Neuronal stem cell (in vitro differentiated cells): ENCODE data around the gene KLHL2.
"Not testable (repeated sequence)": the region's sequence is repeated elsewhere in the genome, so short reads cannot be mapped to it uniquely, and the experiment has no call there.

Experiments
- DNase-seq: peaks from one replicate; pipeline ENCODE4 v3.0.0-alpha.2; 2013; ENCODE audit warnings: low spot score
- H2AFZ ChIP-seq: one replicate; pipeline ENCODE4 v1.6.1; 2013; ENCODE audit warnings: mild to moderate bottlenecking, low read length, inconsistent platforms
- H2AK5ac ChIP-seq: 2 replicates; pipeline ENCODE4 v1.6.1; 2013; ENCODE audit warnings: low read depth, mild to moderate bottlenecking, inconsistent platforms, low read length, moderate library complexity, mixed read lengths
- H2BK120ac ChIP-seq: 2 replicates; pipeline ENCODE4 v1.6.1; 2013; ENCODE audit warnings: low read depth, mild to moderate bottlenecking, inconsistent platforms, low read length, moderate library complexity, mixed read lengths
- H2BK12ac ChIP-seq: one replicate; pipeline ENCODE4 v1.6.1; 2013; ENCODE audit warnings: low read length, inconsistent platforms
- H2BK15ac ChIP-seq: 2 replicates; pipeline ENCODE4 v1.6.1; 2013; ENCODE audit warnings: mild to moderate bottlenecking, low read length, inconsistent platforms, mixed read lengths
- H2BK5ac ChIP-seq: one replicate; pipeline ENCODE4 v1.6.1; 2013; ENCODE audit warnings: inconsistent platforms, mild to moderate bottlenecking, low read length, moderate library complexity
- H3K14ac ChIP-seq: one replicate; pipeline ENCODE4 v1.6.1; 2013; ENCODE audit warnings: low read length, inconsistent platforms
- H3K18ac ChIP-seq: 2 replicates; pipeline ENCODE4 v1.6.1; 2013; ENCODE audit warnings: low read length, inconsistent platforms
- H3K23ac ChIP-seq: 2 replicates; pipeline ENCODE4 v1.6.1; 2013; ENCODE audit warnings: low read depth, mild to moderate bottlenecking, mixed read lengths, low read length, inconsistent platforms; ENCODE audit not compliant: poor library complexity
- H3K27ac ChIP-seq: replicated peaks from 3 replicates; pipeline ENCODE4 v1.5.1; 2013; ENCODE audit warnings: low read length, inconsistent platforms
- H3K27me3 ChIP-seq, 3 experiments: 2 replicates each; pipeline ENCODE4 v1.6.1; 2013; ENCODE audit warnings: low read length in 3 of 3, mild to moderate bottlenecking in 2 of 3, inconsistent platforms in 1 of 3, low read depth in 1 of 3, mixed read lengths in 1 of 3, moderate library complexity in 1 of 3; ENCODE audit not compliant: control insufficient read depth in 3 of 3, insufficient read depth in 3 of 3
- H3K36me3 ChIP-seq, 2 donors: replicated peaks in 1 of 2; 2 replicates each; pipeline ENCODE4 v1.6.1; 2013; ENCODE audit warnings: low read length in 2 of 2; ENCODE audit not compliant: control insufficient read depth in 2 of 2, insufficient read depth in 2 of 2
- H3K4ac ChIP-seq: 2 replicates; pipeline ENCODE4 v1.6.1; 2013; ENCODE audit warnings: inconsistent platforms, mild to moderate bottlenecking, low read length, moderate library complexity
- H3K4me1 ChIP-seq, 2 donors: 1 replicate in 1 of 2; 2 replicates in 1 of 2; pipeline ENCODE4 v1.6.1; 2013; ENCODE audit warnings: low read length in 2 of 2, low read depth in 1 of 2; ENCODE audit not compliant: control insufficient read depth in 2 of 2, insufficient read depth in 1 of 2
- H3K4me2 ChIP-seq: one replicate; pipeline ENCODE4 v1.6.1; 2013; ENCODE audit warnings: mild to moderate bottlenecking, low read length, inconsistent platforms; ENCODE audit not compliant: insufficient read depth, poor library complexity, severe bottlenecking
- H3K4me3 ChIP-seq, 2 donors: 2 replicates each; pipeline ENCODE4 v1.5.1; 2013; ENCODE audit warnings: low read length in 2 of 2, mild to moderate bottlenecking in 2 of 2, inconsistent platforms in 1 of 2, moderate library complexity in 1 of 2
- H3K79me1 ChIP-seq: one replicate; pipeline ENCODE4 v1.6.1; 2013; ENCODE audit warnings: low read depth, mild to moderate bottlenecking, inconsistent platforms, low read length, moderate library complexity
- H3K9ac ChIP-seq: one replicate; pipeline ENCODE4 v1.6.1; 2013; ENCODE audit warnings: mild to moderate bottlenecking, low read depth, low read length, inconsistent platforms; ENCODE audit not compliant: poor library complexity
- H3K9me3 ChIP-seq, 2 donors: replicated peaks in 1 of 2; 2 replicates each; pipeline versions ENCODE3 to v1.6.1; 2013; ENCODE audit warnings: low read length in 2 of 2, mild to moderate bottlenecking in 2 of 2, inconsistent platforms in 1 of 2, low read depth in 1 of 2, mixed read lengths in 1 of 2, moderate library complexity in 1 of 2; ENCODE audit not compliant: control insufficient read depth in 2 of 2, insufficient read depth in 1 of 2
- H4K8ac ChIP-seq: one replicate; pipeline ENCODE4 v1.6.1; 2013; ENCODE audit warnings: low read depth, mild to moderate bottlenecking, inconsistent platforms, low read length, moderate library complexity
- H4K91ac ChIP-seq: one replicate; pipeline ENCODE4 v1.6.1; 2013; ENCODE audit warnings: low read length, low read depth, mild to moderate bottlenecking, inconsistent platforms; ENCODE audit not compliant: poor library complexity
- WGBS, 2 donors: extraction: QIAGEN DNeasy Blood & Tissue Kit; methylation state at CpG; one replicate each; pipeline ENCODE4 v1.1.7; 2013; ENCODE audit warnings: missing lambda C conversion rate in 2 of 2, mixed read lengths in 1 of 2; ENCODE audit not compliant: insufficient read length in 2 of 2, insufficient replicate concordance in 1 of 2; ENCODE audit errors: extremely low coverage in 2 of 2; 5-methylcytosine and 5-hydroxymethylcytosine counted together

The KLHL2 gene

DNA sequence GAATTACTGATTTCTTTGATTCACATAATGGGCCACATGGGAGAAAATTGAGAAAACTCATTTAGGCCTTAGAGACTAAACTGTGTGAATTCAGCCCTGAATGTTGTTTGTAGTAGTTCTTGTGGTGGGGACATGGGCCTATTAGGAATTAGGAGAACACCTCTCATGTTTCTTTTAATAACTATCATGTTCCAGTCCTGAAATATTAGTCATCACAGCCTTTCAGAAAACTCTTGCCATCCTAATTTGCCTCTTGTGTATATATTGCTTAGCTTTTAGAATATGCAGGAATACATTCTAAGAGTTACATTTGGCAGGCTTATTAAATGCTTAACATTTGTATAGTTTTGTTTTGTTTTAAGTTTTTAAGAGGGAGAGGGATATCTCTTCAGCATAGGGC is 33.4 kb downstream of the KLHL2 start:
- H2BK5ac ChIP-seq, H3K79me1 ChIP-seq: not testable (repeated sequence)

DNA sequence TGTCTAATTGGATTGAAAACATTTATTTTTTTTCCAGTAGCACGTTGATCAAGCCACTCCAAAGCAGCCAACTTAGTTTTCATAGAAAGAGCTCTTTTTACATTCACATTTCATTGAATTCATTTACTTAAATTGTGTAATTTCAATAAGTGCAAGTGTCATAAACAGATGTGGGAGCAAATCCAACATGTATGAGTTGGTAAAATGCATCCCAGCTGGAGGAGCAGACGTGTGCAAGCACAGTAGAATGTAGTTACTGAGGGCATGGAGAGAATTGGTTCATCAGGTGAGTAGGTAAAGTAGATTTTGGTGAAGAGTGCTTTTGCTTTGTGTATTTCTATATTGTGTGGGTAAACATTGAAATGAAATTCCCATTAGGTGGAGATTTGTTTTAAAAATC is 36.8 kb downstream of the KLHL2 start:
- H2BK15ac ChIP-seq, H3K79me1 ChIP-seq, H3K18ac ChIP-seq, H2AK5ac ChIP-seq, H3K9ac ChIP-seq, H3K14ac ChIP-seq, H3K9me3 ChIP-seq, H4K8ac ChIP-seq, H3K4me2 ChIP-seq, H3K4me3 ChIP-seq, H3K23ac ChIP-seq, H2BK12ac ChIP-seq, H3K27ac ChIP-seq, H2AFZ ChIP-seq, H4K91ac ChIP-seq, DNase-seq, H3K4ac ChIP-seq, H3K27me3 ChIP-seq, H2BK5ac ChIP-seq, H3K4me1 ChIP-seq, H2BK120ac ChIP-seq: not testable (repeated sequence)
- H3K36me3 ChIP-seq: peaks cover 0 to 11% of the 10 kb centered on the region in 2 donors
- no CpG with 5 or more reads among the region's 2 CpGs for WGBS, 2 donors

More for the DNA sequence above, 33.4 kb downstream of the KLHL2 start:
- H3K4me2 ChIP-seq, H4K91ac ChIP-seq, H3K18ac ChIP-seq, H3K4me1 ChIP-seq, H3K23ac ChIP-seq, H3K27me3 ChIP-seq, H3K4ac ChIP-seq, H2AFZ ChIP-seq, H3K27ac ChIP-seq, H3K14ac ChIP-seq, H2BK120ac ChIP-seq, H3K9me3 ChIP-seq, H2BK12ac ChIP-seq, H3K9ac ChIP-seq, H2BK15ac ChIP-seq, H2AK5ac ChIP-seq, DNase-seq, H3K4me3 ChIP-seq, H4K8ac ChIP-seq: not testable (repeated sequence)
- H3K36me3 ChIP-seq: peaks cover 0 to 15% of the 10 kb centered on the region in 2 donors

DNA sequence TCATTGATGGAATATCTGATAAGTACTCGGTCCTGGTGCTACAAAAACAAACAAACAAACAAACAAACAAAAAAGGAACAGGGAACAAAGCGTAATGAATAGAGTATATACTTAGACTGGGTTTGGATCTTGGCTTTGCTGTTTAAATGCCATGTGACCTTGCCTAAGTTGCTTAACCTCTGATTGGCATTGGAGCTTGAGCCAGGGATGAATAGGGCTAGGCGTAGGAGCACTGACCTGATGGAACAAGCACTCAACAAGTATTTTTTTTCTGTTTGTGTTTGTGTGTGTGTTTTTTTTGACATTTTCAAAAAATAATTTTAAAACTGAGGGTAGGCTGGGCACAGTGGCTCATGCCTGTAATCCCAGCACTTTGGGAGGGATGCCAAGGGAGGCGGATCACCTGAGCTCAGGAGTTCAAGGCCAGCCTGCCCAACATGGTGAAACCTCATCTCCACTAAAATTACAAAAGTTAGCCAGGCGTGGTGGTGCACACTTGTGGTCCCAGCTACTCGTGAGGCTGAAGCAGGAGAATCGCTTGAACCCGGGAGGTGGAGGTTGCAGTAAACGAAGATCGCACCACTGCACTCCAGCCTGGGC is 37.3 kb downstream of the KLHL2 start:
- H2BK120ac ChIP-seq, H3K79me1 ChIP-seq, H2AK5ac ChIP-seq, H3K9me3 ChIP-seq, H3K27ac ChIP-seq, H4K91ac ChIP-seq, H3K4me1 ChIP-seq, H2BK15ac ChIP-seq, H3K27me3 ChIP-seq, H3K14ac ChIP-seq, H3K36me3 ChIP-seq, H3K9ac ChIP-seq, H3K4me2 ChIP-seq, H2BK12ac ChIP-seq, H3K18ac ChIP-seq, H3K4me3 ChIP-seq, H3K23ac ChIP-seq, H4K8ac ChIP-seq, DNase-seq, H2AFZ ChIP-seq, H3K4ac ChIP-seq, H2BK5ac ChIP-seq: not testable (repeated sequence)
- WGBS, 2 donors: no CpG with 5 or more reads among the region's 10 CpGs

DNA sequence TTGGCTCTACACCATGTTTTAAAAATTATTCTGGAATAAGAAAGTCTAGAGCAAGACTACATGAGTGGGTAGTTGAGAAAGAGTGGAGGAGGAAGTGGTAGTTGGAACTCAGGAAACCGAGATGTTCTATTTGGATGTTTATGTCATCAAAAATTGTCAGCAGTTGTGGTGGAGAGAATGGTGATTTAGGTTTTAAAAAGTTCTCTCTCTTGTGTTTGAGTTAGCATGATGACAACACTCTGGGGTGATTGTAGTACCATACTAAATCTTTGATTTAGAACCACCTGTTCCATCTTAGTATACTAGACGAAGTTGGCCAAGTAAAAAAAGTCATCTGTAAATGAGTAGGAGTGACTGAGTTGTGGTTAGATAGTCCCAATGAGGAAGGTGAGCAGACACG is 40.7 kb downstream of the KLHL2 start:
- Histone ChIP-seq H2AFZ (no peak overlapping the region), H3K36me3 (no peaks in the 10 kb centered on the region), H3K79me1 (no peaks in the 10 kb centered on the region), H2BK5ac (no peak overlapping the region), H2BK120ac (no peak overlapping the region), H3K9ac (no peak overlapping the region), H2BK12ac (no peak overlapping the region), H4K91ac (no peak overlapping the region), H3K4me1 (no peaks in the 10 kb centered on the region), H3K4me3 (no peak overlapping the region), H3K27ac (no peak overlapping the region), H3K4ac (no peak overlapping the region), H4K8ac (no peak overlapping the region), H3K27me3 (no peaks in the 10 kb centered on the region), H3K14ac (no peak overlapping the region), H2BK15ac (no peak overlapping the region), H3K4me2 (no peak overlapping the region), H3K23ac (no peak overlapping the region), H3K9me3 (no peaks in the 10 kb centered on the region), H2AK5ac (no peak overlapping the region), H3K18ac (no peak overlapping the region)
- no CpG with 5 or more reads among the region's 3 CpGs for WGBS, 2 donors
- DNase-seq: no peak
